Measurements from ENCODE around the gene DRG2.

DNA sequence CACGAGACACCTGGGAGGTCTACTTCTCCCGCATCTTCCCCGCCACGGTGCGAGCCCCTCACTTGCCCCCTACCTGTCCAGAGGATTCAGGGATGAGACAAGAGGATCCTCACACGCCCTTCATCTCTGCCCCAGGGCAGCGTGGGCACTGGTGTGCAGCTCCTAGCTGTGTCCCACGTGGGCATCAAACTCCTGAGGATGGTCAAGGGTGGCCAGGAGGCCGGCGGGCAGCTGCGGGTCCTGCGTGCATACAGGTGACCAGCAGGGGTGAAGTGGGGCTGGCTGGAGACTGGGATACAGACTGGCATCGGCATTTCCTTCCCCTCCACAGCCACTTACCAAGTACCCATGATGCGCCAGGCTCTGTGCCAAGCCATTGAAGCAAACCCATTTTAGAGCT is 67.4 kb downstream of the DRG2 start:
- TF ChIP-seq, protein P1, sequence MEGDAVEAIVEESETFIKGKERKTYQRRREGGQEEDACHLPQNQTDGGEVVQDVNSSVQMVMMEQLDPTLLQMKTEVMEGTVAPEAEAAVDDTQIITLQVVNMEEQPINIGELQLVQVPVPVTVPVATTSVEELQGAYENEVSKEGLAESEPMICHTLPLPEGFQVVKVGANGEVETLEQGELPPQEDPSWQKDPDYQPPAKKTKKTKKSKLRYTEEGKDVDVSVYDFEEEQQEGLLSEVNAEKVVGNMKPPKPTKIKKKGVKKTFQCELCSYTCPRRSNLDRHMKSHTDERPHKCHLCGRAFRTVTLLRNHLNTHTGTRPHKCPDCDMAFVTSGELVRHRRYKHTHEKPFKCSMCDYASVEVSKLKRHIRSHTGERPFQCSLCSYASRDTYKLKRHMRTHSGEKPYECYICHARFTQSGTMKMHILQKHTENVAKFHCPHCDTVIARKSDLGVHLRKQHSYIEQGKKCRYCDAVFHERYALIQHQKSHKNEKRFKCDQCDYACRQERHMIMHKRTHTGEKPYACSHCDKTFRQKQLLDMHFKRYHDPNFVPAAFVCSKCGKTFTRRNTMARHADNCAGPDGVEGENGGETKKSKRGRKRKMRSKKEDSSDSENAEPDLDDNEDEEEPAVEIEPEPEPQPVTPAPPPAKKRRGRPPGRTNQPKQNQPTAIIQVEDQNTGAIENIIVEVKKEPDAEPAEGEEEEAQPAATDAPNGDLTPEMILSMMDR (conservative IDR thresholded peaks at IDR 0.05; ENCODE audit: low read length), result no peak
- no peak for TF ChIP-seq EZH2phosphoT487 (IDR thresholded peaks at IDR 0.05; ENCODE audit: borderline replicate concordance)
